ENCODE measurements around the gene PARD3B.

- TF ChIP-seq GATA2 (IDR thresholded peaks at IDR 0.05; ENCODE audit: low read depth, low read length) (no peak), GATA3 (IDR thresholded peaks at IDR 0.05; ENCODE audit: low read depth, low read length) (no peak)
Observed at GRCh38 chr2:205245001-205245400, 699.7 kb downstream of the PARD3B start.

Data from SH-SY5Y (cell line).